PC-3 (cell line): ENCODE results near the gene GPRC5C.

Source experiments
- CTCF ChIP-seq: fragments of 300-600 bp; sonication (generic); conservative IDR thresholded peaks from 2 replicates; pipeline ENCODE4 v1.5.1; 2017; ENCODE audit warnings: antibody characterized with exemption, low read depth, mild to moderate bottlenecking, low read length
- EZH2 ChIP-seq: fragments of 300-600 bp; sonication (generic); IDR thresholded peaks from one replicate; pipeline ENCODE4 v1.6.1; 2017; ENCODE audit warnings: antibody characterized with exemption, mild to moderate bottlenecking, low read length; ENCODE audit not compliant: unreplicated experiment

GRCh38 chr17:74424117-74424516 is 7.8 kb upstream of the GPRC5C start:
- no peak for TF ChIP-seq CTCF
- no peak for TF ChIP-seq EZH2
